Renal cortical epithelial cell (primary cell): ENCODE results near the gene DSE. TPM values are rescaled to one million over a fixed set of nuclear protein-coding genes. Genes with fewer than 3 reads are reported as not detected.

Experiments
- DNase-seq: peaks from one replicate; pipeline ENCODE4 v3.0.0-alpha.2; 2011; ENCODE audit warnings: low read depth
- total RNA-seq: library from RNA; depleted of rRNA; stranded (reverse); fragments of >200 nt; gene quantifications from 2 replicates; pipeline ENCODE4 v1.2.3, GENCODE V29; 2014

The DSE gene
- total RNA-seq, 1 donor from 2014 or later: 149 TPM

GRCh38 chr6:116446399-116446798 is 75.7 kb downstream of the DSE start:
- DNase-seq: peak; percentile 70

- DNase-seq: no peak
Observed at GRCh38 chr6:116447052-116447451, 76.3 kb downstream of the DSE start.

DNA sequence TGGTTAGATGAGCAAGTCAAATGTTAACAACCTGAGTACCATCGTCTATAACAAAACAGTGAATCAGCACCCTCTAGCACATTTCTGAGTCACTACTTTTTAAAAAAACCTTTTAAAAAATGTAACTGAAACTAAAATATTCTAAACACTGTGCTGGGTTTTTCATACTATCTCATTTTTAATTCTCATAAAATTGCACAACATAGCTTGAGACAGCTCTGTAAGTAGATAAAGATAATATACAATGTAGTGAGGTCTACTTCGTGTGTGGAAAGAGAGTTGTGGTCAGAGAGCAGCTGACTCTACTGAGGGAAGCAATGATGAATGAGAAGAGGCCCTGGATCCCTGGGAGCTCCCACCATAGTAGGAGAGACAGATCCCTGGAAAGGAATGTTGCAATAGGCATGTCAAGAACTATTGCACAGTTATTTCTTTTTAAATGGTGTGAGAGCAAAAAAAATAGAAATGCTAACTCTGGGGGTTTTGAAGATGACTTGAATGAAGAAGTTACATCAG is 76.8 kb downstream of the DSE start:
- DNase-seq: peak; percentile 94

DNA sequence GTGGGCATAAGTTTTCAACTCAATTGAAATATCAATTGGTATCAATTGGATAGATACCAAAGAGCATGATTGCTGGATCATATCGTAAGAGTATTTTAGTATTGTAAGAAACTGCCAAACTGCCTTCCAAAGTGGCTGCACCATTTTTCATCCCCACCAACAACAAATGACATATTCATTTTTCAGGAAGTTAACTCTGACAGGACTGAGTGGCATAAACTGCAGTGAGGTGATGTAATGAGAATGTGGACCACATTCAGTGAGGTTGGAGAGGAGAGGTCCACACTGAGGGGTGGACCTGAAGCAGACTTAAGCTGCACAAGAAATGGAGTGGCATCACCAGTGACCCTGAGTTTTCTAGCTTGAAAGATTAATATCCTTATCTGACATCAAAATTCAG is 78.8 kb downstream of the DSE start:
- no peak for DNase-seq

- no peak for DNase-seq
Observed at GRCh38 chr6:116450185-116450710, 79.5 kb downstream of the DSE start.

DNA sequence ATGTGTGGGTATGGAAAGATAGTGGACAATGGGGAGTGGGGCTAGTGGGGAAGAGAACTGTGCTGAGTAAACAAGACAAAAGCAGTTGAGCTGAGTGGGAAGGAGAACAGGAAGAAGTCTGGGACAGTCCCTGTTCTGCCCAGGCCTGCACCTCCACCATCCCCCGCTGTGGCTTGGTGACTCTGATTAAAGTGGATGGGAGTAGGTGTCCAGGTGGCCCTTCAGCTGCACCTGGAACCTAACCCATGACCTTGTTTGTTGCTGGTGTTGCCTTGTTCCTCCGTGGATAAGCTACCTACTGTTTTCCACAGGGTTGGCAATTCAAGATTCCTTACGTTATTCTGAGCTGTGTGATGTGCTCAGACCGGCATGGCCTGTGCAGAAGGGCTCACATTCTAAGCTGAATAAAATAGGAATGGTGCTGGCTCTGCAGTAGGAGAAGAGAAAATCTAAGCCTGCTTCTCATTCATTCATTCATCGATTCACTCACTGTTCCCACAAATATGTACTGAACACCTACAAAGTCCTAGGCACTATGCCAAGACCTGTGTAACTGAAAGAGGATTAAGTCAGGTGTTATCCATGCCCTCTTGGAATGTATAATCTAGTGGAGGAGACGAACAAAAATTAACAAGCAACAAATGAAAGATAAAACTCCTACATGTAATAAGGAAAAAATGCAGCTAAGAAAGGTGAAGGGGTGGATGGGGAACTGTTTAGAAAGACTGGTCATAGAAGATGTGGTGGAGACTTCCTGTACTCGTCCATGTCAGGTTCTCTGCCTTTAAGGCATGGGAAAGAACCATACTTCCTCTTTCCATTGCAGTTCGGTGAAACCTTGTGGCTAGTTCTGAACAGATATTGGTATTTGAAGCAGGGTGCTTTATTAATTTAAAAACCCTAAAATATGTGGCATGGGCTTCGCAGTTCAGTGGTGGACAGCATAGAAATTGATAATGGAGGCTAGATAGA is 80.3 kb downstream of the DSE start:
- no peak for DNase-seq

DNA sequence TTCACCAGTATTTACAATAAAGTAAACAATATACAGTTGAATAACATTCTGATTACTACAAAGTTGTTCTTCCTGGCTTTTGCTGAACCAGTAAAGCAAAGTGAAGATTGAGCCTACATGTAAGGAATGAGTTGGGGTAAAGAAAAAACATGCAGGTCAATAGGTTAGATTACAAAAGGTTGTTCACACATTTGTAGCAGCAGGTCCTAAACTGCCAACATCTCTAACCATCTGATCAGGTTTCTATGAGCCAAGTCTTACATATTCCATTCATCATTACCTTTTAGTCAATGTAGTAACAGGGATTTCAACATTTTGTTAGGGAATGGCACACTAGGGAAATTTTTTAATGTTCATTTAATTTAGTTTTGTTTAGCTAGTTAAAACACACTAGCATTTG is 81.2 kb downstream of the DSE start:
- DNase-seq: peak; percentile 30

DNA sequence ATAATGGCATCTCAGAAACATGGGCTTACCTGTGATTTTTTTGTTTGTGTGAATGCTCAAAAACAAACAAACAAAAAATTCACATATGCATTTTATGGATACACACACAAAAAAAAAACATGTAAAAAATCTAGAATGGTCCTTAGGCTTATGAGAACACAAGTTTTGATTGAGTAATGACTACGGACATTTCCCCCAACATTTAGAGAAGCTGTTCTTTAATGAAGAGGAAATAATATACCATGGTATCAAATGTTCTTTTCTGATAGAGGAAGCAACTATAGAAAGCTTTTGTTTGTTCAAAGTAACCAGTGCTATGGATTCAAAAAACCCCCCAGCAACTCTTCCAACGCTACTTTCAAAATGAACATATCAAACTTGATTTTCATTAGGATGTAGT is 81.8 kb downstream of the DSE start:
- no peak for DNase-seq

DNA sequence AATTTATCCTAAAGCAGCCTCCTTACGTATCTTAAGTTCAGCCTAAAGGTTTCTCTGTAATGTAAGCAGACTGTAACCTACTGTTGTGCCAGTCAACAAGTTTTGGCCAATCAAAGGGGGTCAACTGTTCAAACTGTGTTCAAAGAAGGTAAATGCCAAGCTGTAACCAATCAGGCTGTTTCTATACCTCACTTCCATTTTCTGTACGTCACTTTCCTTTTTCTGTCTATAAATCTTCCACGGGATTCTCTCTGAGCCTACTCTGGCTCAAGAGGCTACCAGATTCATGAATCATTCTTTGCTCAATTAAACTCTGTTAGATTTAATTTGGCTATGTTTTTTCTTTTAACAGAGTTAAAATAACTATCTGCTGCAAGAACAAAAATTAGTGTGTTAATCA is 85.4 kb downstream of the DSE start:
- DNase-seq: no peak

GRCh38 chr6:116456927-116457326 is 86.2 kb downstream of the DSE start:
- no peak for DNase-seq

DNA sequence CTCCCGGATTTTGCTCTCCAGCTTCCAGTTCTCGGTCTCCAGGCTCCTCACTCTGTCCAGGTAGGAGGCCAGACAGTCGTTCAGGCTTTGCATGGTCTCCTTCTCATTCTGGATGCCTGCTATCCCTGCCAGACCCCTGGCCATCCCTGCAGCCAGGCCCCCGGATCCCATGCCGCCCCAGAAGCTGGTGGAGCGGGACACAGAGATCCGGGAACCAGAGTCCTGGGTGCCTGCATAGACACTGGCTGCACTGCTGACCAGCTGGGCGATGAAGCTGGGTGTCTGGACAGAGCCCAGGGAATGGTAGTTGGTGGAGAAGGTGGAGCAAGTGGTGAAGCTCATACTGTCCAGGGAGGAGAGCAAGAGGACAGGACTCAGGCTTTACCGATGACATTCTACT is 87.5 kb downstream of the DSE start:
- no peak for DNase-seq

GRCh38 chr6:116459927-116460326 is 89.2 kb downstream of the DSE start:
- no peak for DNase-seq

- no peak for DNase-seq
Observed at GRCh38 chr6:116461331-116461931, 90.7 kb downstream of the DSE start, which contains the start of gene CALHM6. Gene CALHM6, plus strand, starts transcription at chr6:116461375. Its CDS starts 555 bp downstream, at chr6:116461930.

DNA sequence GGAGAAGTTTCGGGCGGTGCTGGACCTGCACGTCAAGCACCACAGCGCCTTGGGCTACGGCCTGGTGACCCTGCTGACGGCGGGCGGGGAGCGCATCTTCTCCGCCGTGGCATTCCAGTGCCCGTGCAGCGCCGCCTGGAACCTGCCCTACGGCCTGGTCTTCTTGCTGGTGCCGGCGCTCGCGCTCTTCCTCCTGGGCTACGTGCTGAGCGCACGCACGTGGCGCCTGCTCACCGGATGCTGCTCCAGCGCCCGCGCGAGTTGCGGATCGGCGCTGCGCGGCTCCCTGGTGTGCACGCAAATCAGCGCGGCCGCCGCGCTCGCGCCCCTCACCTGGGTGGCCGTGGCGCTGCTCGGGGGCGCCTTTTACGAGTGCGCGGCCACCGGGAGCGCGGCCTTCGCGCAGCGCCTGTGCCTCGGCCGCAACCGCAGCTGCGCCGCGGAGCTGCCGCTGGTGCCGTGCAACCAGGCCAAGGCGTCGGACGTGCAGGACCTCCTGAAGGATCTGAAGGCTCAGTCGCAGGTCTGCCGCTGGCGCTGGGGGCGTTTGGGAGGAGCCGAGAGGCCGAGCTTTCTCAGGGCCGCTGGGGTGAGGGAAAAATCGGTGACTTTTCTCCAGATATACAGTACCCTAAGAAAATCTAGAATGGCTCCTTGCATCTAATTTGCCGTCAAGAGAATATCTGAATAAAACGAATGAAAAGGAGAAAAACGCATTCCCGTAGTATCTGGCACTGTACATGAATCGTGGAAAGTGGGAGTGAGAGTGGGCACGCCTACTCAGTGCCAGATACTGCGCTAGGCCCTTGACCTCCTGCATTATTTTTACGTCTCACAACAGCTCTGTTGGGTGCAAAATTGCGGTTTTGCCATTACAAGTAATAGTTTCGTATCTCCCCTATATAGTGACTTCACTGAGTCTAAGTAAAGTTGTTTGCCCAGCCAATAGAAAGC is 91.5 kb downstream of the DSE start:
- no peak for DNase-seq

DNA sequence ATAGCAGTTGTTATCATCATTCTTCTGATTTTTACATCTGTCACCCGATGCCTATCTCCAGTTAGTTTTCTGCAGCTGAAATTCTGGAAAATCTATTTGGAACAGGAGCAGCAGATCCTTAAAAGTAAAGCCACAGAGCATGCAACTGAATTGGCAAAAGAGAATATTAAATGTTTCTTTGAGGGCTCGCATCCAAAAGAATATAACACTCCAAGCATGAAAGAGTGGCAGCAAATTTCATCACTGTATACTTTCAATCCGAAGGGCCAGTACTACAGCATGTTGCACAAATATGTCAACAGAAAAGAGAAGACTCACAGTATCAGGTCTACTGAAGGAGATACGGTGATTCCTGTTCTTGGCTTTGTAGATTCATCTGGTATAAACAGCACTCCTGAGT is 92.6 kb downstream of the DSE start:
- DNase-seq: no peak

- no peak for DNase-seq
Observed at GRCh38 chr6:116465246-116465645, 94.5 kb downstream of the DSE start.

- no peak for DNase-seq
Observed at GRCh38 chr6:116467096-116467495, 96.3 kb downstream of the DSE start.

GRCh38 chr6:116467514-116467913 is 96.8 kb downstream of the DSE start:
- DNase-seq: no peak

GRCh38 chr6:116468293-116468692 is 97.5 kb downstream of the DSE start:
- no peak for DNase-seq

- DNase-seq: no peak
Observed at GRCh38 chr6:116471531-116471930, 100.8 kb downstream of the DSE start.

DNA sequence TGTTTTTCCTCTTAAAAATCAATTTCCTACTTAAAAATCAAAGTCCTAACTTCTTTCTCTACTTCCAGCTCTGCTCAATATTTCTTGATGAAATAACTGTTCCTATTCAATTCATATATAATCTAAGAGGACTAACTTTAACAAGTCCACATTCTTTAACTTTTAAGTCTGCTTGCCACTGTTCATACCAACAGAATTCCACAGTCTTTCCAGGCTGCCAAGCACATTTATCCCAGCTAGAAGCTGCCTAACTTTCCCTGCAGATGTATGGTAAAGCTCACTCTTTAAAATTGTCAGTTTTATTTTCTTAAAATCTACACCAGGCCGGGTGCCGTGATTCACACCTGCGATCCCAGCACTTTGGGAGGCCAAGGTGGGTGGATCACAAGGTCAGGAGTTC is 102.0 kb downstream of the DSE start:
- no peak for DNase-seq

GRCh38 chr6:116475141-116475540 is 104.4 kb downstream of the DSE start:
- DNase-seq: no peak
